ENCODE data around the gene WIPI1. TPM values are rescaled to one million over a fixed set of nuclear protein-coding genes. Genes with fewer than 3 reads are reported as not detected.

The WIPI1 gene
- total and polyA plus RNA-seq, 2 of the 13 experiments (the other 11 are each of a cell fraction or from before 2014, with no cell fraction given) = 29.4 to 141 TPM

DNA sequence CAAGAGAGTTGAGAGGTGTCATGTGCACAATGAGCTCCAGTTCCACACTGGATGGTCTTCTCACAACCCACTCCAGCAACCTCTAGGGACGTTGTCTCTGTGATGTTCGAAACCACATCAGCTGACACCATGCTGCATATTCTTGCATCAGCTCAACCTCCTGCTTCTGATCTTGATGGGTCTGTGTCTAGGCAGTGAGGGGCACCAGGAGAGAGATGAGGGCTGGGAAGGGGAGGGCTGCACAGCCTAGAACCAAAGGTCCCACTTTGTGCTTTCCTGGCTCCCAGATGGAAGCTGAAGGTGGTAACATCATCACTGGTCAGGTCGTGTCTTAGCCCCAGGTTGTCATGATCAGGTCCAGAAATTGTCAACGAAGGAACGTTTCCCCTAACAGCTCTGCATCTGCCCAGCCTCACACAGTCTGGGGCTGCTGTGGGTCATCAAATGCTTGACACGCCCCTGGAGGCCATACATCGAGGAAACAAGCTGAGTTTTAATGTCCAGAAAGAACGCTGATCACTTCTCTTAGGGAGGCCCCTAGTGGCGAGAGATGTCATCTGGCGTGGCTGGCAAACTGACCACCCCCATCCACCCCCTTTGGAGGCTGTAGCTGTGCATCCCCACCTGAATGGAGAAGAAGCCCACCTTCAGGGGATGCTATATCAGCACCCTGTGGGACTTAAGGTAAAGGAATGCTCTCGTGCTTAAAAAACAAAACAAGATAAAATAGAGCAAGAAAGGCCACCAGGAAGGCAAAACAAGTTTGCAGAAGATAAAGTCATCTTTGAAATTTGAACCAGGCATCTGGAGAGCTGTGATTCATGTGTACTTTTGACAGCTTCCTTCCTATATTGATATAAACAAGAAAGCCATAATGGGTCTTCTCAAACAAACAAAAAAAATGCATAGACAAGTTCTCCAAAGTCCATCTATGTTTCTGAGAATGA is 58.3 kb downstream of the WIPI1 start (continued):
- TF ChIP-seq, protein P1, sequence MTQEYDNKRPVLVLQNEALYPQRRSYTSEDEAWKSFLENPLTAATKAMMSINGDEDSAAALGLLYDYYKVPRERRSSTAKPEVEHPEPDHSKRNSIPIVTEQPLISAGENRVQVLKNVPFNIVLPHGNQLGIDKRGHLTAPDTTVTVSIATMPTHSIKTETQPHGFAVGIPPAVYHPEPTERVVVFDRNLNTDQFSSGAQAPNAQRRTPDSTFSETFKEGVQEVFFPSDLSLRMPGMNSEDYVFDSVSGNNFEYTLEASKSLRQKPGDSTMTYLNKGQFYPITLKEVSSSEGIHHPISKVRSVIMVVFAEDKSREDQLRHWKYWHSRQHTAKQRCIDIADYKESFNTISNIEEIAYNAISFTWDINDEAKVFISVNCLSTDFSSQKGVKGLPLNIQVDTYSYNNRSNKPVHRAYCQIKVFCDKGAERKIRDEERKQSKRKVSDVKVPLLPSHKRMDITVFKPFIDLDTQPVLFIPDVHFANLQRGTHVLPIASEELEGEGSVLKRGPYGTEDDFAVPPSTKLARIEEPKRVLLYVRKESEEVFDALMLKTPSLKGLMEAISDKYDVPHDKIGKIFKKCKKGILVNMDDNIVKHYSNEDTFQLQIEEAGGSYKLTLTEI (CRISPR knock-in tag; conservative IDR thresholded peaks at IDR 0.05) = no peak
- TF ChIP-seq FOXO1 (CRISPR knock-in tag; IDR thresholded peaks at IDR 0.05) (peak; percentile 63; the same call in 1 of the 2 replicates), ETV6 (CRISPR knock-in tag; conservative IDR thresholded peaks at IDR 0.05) (0 out of 2 replicates have a peak, but pooled peaks have one; percentile 57), ZNF343 (CRISPR knock-in tag; IDR thresholded peaks at IDR 0.05) (0 out of 2 replicates have a peak, but pooled peaks have one; percentile 59), MIXL1 (CRISPR knock-in tag; IDR thresholded peaks at IDR 0.05) (peak; percentile 74), HIVEP1 (CRISPR knock-in tag; IDR thresholded peaks at IDR 0.05) (peak; percentile 46; the same call in 1 of the 2 replicates), SIN3B (IDR thresholded peaks at IDR 0.05; ENCODE audit: low read length) (peak; percentile 47; the same call in 1 of the 2 replicates), SOX5 (CRISPR knock-in tag; IDR thresholded peaks at IDR 0.05; ENCODE audit: borderline replicate concordance) (peak; percentile 68; the same call in 1 of the 2 replicates), ISX (CRISPR knock-in tag; conservative IDR thresholded peaks at IDR 0.05) (no peak), SNAPC2 (CRISPR knock-in tag; IDR thresholded peaks at IDR 0.05) (peak; percentile 74; the same call in 1 of the 2 replicates), ZNF44 (CRISPR knock-in tag; IDR thresholded peaks at IDR 0.05) (0 out of 2 replicates have a peak, but pooled peaks have one; percentile 65), CHCHD3 (CRISPR knock-in tag; IDR thresholded peaks at IDR 0.05) (0 out of 2 replicates have a peak, but pooled peaks have one; percentile 23), ARNT2 (CRISPR knock-in tag; IDR thresholded peaks at IDR 0.05; ENCODE audit: low read depth) (peak; percentile 70; the same call in 1 of the 2 replicates), SRSF1 (optimal IDR thresholded peaks at IDR 0.05; ENCODE audit: low read depth, low read length) (no peak), ZZZ3 (CRISPR knock-in tag; IDR thresholded peaks at IDR 0.05; ENCODE audit: borderline replicate concordance) (0 out of 2 replicates have a peak, but pooled peaks have one; percentile 39), SPEN (CRISPR knock-in tag; IDR thresholded peaks at IDR 0.05; ENCODE audit: low read depth) (no peak; the same call in 1 of the 2 replicates), SP5 (CRISPR knock-in tag; IDR thresholded peaks at IDR 0.05; ENCODE audit: borderline replicate concordance, low read depth) (no peak; the same call in 1 of the 2 replicates)
- TF ChIP-seq, protein P2, sequence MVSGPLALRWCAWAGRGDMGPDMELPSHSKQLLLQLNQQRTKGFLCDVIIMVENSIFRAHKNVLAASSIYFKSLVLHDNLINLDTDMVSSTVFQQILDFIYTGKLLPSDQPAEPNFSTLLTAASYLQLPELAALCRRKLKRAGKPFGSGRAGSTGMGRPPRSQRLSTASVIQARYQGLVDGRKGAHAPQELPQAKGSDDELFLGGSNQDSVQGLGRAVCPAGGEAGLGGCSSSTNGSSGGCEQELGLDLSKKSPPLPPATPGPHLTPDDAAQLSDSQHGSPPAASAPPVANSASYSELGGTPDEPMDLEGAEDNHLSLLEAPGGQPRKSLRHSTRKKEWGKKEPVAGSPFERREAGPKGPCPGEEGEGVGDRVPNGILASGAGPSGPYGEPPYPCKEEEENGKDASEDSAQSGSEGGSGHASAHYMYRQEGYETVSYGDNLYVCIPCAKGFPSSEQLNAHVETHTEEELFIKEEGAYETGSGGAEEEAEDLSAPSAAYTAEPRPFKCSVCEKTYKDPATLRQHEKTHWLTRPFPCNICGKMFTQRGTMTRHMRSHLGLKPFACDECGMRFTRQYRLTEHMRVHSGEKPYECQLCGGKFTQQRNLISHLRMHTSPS (CRISPR knock-in tag; IDR thresholded peaks at IDR 0.05; ENCODE audit: low read depth) = peak; percentile 75; the same call in 1 of the 2 replicates
- TF ChIP-seq, protein P3, sequence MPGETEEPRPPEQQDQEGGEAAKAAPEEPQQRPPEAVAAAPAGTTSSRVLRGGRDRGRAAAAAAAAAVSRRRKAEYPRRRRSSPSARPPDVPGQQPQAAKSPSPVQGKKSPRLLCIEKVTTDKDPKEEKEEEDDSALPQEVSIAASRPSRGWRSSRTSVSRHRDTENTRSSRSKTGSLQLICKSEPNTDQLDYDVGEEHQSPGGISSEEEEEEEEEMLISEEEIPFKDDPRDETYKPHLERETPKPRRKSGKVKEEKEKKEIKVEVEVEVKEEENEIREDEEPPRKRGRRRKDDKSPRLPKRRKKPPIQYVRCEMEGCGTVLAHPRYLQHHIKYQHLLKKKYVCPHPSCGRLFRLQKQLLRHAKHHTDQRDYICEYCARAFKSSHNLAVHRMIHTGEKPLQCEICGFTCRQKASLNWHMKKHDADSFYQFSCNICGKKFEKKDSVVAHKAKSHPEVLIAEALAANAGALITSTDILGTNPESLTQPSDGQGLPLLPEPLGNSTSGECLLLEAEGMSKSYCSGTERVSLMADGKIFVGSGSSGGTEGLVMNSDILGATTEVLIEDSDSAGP (CRISPR knock-in tag; IDR thresholded peaks at IDR 0.05; ENCODE audit: borderline replicate concordance) = peak; percentile 71
- TF ChIP-seq, protein P4, sequence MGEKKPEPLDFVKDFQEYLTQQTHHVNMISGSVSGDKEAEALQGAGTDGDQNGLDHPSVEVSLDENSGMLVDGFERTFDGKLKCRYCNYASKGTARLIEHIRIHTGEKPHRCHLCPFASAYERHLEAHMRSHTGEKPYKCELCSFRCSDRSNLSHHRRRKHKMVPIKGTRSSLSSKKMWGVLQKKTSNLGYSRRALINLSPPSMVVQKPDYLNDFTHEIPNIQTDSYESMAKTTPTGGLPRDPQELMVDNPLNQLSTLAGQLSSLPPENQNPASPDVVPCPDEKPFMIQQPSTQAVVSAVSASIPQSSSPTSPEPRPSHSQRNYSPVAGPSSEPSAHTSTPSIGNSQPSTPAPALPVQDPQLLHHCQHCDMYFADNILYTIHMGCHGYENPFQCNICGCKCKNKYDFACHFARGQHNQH (CRISPR knock-in tag; IDR thresholded peaks at IDR 0.05) = peak; percentile 90
- TF ChIP-seq, protein P5, sequence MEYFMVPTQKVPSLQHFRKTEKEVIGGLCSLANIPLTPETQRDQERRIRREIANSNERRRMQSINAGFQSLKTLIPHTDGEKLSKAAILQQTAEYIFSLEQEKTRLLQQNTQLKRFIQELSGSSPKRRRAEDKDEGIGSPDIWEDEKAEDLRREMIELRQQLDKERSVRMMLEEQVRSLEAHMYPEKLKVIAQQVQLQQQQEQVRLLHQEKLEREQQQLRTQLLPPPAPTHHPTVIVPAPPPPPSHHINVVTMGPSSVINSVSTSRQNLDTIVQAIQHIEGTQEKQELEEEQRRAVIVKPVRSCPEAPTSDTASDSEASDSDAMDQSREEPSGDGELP (IDR thresholded peaks at IDR 0.05; ENCODE audit: borderline replicate concordance, low read depth) = peak; percentile 18; the same call in 1 of the 2 replicates

Measured in HepG2 (cell line).